HEK293 (cell line): ENCODE data around the gene DEFB127.

ENCODE experiments used
- CTCF ChIP-seq: fragments of 450-650 bp; formaldehyde crosslinking; IDR thresholded peaks from 2 replicates; pipeline ENCODE4 v1.5.1; 2016; ENCODE audit warnings: missing biosample characterization, missing genetic modification characterization
- SETDB1 ChIP-seq: IDR thresholded peaks from one replicate; pipeline ENCODE4 v1.6.1; 2017; ENCODE audit warnings: mild to moderate bottlenecking, low read length, moderate library complexity, mixed read lengths; ENCODE audit not compliant: insufficient read length
- YY1 ChIP-seq: fragments of 450-650 bp; formaldehyde crosslinking; IDR thresholded peaks from 2 replicates; pipeline ENCODE4 v1.5.1; 2018; ENCODE audit warnings: missing biosample characterization, missing genetic modification characterization
- ZBTB10 ChIP-seq: fragments of 450-650 bp; formaldehyde crosslinking; IDR thresholded peaks from 2 replicates; pipeline ENCODE4 v1.5.1; 2016; ENCODE audit warnings: missing biosample characterization, missing genetic modification characterization
- ZBTB49 ChIP-seq: fragments of 450-650 bp; formaldehyde crosslinking; IDR thresholded peaks from 2 replicates; pipeline ENCODE4 v1.5.1; 2016; ENCODE audit warnings: missing biosample characterization, missing genetic modification characterization, low read depth
- ZNF140 ChIP-seq: fragments of 450-650 bp; formaldehyde crosslinking; IDR thresholded peaks from 2 replicates; pipeline ENCODE4 v1.5.1; 2016; ENCODE audit warnings: missing biosample characterization, missing genetic modification characterization
- ZNF239 ChIP-seq: fragments of 450-650 bp; formaldehyde crosslinking; IDR thresholded peaks from 2 replicates; pipeline ENCODE4 v1.5.1; 2016; ENCODE audit warnings: missing biosample characterization, missing genetic modification characterization
- ZNF544 ChIP-seq: fragments of 450-650 bp; formaldehyde crosslinking; IDR thresholded peaks from 2 replicates; pipeline ENCODE4 v1.5.0; 2017; ENCODE audit warnings: missing biosample characterization, missing genetic modification characterization
- ZNF558 ChIP-seq: fragments of 450-650 bp; formaldehyde crosslinking; IDR thresholded peaks from 2 replicates; pipeline ENCODE4 v1.5.1; 2016; ENCODE audit warnings: missing biosample characterization, missing genetic modification characterization
- ZNF561 ChIP-seq: fragments of 450-650 bp; IDR thresholded peaks from 2 replicates; pipeline ENCODE4 v1.5.1; 2018; ENCODE audit warnings: missing biosample characterization, missing genetic modification characterization, borderline replicate concordance
- ZNF692 ChIP-seq: fragments of 450-650 bp; formaldehyde crosslinking; IDR thresholded peaks from 2 replicates; pipeline ENCODE4 v1.5.1; 2016; ENCODE audit warnings: missing biosample characterization, missing genetic modification characterization
- ZSCAN5A ChIP-seq: fragments of 450-650 bp; formaldehyde crosslinking; IDR thresholded peaks from 2 replicates; pipeline ENCODE4 v1.5.1; 2016; ENCODE audit warnings: missing biosample characterization, missing genetic modification characterization

GRCh38 chr20:137668-138490 lies 19.4 kb upstream of the DEFB127 start:
- TF ChIP-seq CTCF (tag by site-specific recombination) = no peak
- TF ChIP-seq YY1 (tag by site-specific recombination) = no peak
- TF ChIP-seq ZNF140 (tag by site-specific recombination) = no peak
- no peak for TF ChIP-seq ZNF561 (tag by site-specific recombination)
- TF ChIP-seq ZBTB49 (tag by site-specific recombination) = no peak
- no peak for TF ChIP-seq ZNF544 (tag by site-specific recombination)
- no peak for TF ChIP-seq ZBTB10 (tag by site-specific recombination)
- TF ChIP-seq ZSCAN5A (tag by site-specific recombination) = peak; percentile 57; the same call in 1 of the 2 replicates
- TF ChIP-seq SETDB1 = no peak
- TF ChIP-seq ZNF239 (tag by site-specific recombination) = no peak
- TF ChIP-seq ZNF558 (tag by site-specific recombination) = no peak
- TF ChIP-seq ZNF692 (tag by site-specific recombination) = no peak
